T-helper 17 cell (primary cell): Measurements from ENCODE around the gene LEPR. TPM values are rescaled to one million over a fixed set of nuclear protein-coding genes. Genes with fewer than 3 reads are reported as not detected.

Source experiments
- ATAC-seq: fragments of 150-1000 bp; cut with Tn5 transposase; 2 replicates; pipeline ENCODE4 v1.10.0; 2021; ENCODE audit warnings: mild to moderate bottlenecking, moderate library complexity
- DNase-seq, 3 donors: peaks; one replicate each; pipeline versions ENCODE4 v3.0.0 to v3.0.0-alpha.2; 2020 to 2021
- H3K9me3 ChIP-seq: one replicate; pipeline ENCODE4 v1.7.0; 2013; ENCODE audit warnings: low read length, mild to moderate bottlenecking; ENCODE audit not compliant: control insufficient read depth, poor library complexity, severe bottlenecking
- H3K27ac Mint-ChIP-seq: one replicate; pipeline ENCODE4 v1.8.0; 2022; ENCODE audit warnings: mild to moderate bottlenecking, moderate library complexity, mixed read lengths
- H3K27me3 Mint-ChIP-seq: one replicate; pipeline ENCODE4 v1.8.0; 2022; ENCODE audit warnings: mixed read lengths
- H3K36me3 Mint-ChIP-seq: one replicate; pipeline ENCODE4 v1.8.0; 2022; ENCODE audit warnings: low read depth, mixed read lengths
- H3K4me1 Mint-ChIP-seq: one replicate; pipeline ENCODE4 v1.8.0; 2022; ENCODE audit warnings: mild to moderate bottlenecking, mixed read lengths
- H3K4me3 Mint-ChIP-seq: one replicate; pipeline ENCODE4 v1.8.0; 2022; ENCODE audit warnings: mild to moderate bottlenecking, moderate library complexity, mixed read lengths
- total RNA-seq, 4 donors: library from RNA in 2 of 4; stranded (reverse) in 2 of 4; gene quantifications; one replicate each; pipeline ENCODE4 v1.2.3 and lab custom pipeline; 2022 to 2026

The LEPR gene
- total RNA-seq, 2 donors from 2014 or later, result 1.9 to 5.8 TPM

DNA sequence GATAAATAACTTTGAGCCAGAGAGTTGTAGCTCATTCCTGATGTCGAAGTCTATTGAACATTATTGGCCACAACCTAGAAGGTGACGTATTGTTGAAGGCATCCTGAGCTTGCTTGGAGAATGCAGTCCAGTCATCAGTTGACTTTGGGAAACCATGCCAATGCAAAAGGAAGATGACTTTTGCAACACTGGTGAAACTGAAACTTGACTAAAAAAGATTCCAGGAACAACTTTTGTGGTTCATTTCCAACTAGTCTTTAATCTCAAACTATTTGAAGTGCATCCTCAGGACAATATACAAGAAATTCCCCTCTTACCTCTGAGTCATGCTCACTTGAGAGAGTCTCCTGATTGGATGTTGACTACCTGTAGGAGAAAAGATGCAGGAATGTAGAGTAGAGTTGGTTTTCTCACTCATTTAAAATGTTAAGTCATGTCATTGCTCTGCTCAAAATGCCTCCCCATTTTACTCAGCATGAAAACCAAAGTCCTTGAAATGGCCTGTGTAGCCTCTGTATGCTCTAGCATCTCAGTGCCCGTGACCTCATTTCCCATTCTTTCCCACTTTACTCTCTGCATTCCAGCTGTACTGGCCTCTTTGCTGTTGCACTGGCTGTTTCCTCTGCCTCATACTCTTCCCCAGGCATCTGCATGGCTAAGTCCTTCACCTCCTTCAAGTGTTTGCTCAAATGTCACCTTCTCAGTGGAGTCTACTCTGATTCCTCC, 24.4 kb upstream of the LEPR start:
- Mint-ChIP-seq H3K27ac (no peak overlapping the region), H3K27me3 (no peaks in the 10 kb centered on the region), H3K4me1 (peaks cover 17% of the 10 kb centered on the region), H3K36me3 (peaks cover 5% of the 10 kb centered on the region), H3K4me3 (no peak overlapping the region)
- DNase-seq, result no peak
- no peak for ATAC-seq
- no peaks in the 10 kb centered on the region for H3K9me3 ChIP-seq

DNA sequence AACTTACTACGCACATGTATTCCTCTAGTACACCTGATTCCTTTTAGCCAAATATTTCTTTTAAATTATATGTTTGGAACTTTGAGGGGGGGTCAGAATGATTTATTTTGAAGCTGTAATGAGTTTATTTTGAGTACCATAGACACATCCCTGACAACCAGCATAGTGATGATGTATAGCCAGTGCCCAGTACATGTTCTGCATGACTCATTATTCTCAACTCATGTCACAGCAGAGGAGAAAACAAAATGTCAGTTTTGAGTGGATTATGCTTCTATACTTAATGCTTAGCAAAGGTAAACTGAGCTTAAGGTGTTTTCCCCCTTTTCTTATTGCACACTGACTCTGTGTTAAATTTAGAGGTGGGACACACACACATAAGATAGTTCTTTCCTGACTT, 22.4 kb upstream of the LEPR start:
- peaks cover 5% of the 10 kb centered on the region for H3K36me3 Mint-ChIP-seq
- no peak for DNase-seq
- H3K9me3 ChIP-seq, result no peaks in the 10 kb centered on the region
- peaks cover 17% of the 10 kb centered on the region for H3K4me1 Mint-ChIP-seq
- H3K4me3 Mint-ChIP-seq, result no peak overlapping the region
- no peak overlapping the region for H3K27ac Mint-ChIP-seq
- ATAC-seq, result no peak
- no peaks in the 10 kb centered on the region for H3K27me3 Mint-ChIP-seq

DNA sequence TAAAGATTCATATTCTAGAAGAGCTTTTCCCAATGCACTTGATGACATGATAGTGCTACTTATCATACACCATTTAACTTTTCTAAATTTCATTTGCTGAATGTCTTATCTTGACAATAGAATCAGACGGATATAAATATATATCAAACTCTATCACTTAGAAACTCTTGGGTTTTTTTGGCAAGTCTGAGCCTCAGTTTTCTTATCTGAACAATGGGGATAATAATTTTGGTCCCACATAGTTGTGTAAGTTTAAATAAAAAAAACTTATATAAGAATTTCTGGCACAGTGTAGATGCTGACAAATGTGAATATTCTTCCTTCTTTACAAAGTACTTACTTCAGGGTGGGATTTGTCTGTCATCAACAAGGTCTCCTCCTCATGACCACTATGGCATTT, 21.5 kb upstream of the LEPR start:
- DNase-seq (no peak), ATAC-seq (no peak)
- peaks cover 5% of the 10 kb centered on the region for H3K36me3 Mint-ChIP-seq
- H3K4me1 Mint-ChIP-seq, result peaks cover 10% of the 10 kb centered on the region
- H3K4me3 Mint-ChIP-seq, result no peak overlapping the region
- no peaks in the 10 kb centered on the region for H3K9me3 ChIP-seq
- H3K27me3 Mint-ChIP-seq, result no peaks in the 10 kb centered on the region
- H3K27ac Mint-ChIP-seq, result no peak overlapping the region

DNA sequence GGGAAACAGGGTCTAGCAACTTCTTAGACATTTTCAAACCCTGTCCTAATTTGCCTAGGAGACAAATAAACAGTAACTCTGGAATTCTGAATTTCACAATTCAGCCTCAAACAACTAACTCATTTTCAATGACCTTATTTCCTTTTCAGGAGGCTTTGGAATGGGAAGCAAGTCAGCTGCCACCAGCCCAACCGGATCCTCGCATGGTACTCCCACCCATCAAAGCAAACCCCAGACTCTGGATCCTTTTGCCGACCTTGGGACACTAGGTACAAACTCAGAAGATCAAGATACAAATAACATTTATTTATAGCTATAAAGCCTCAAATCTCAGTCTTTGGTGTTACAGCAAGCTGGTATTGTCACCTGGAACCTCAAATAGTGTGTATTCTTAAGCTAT, 18.9 kb upstream of the LEPR start:
- Mint-ChIP-seq H3K36me3 (peaks cover 10% of the 10 kb centered on the region), H3K27me3 (peaks cover 4% of the 10 kb centered on the region), H3K27ac (no peak overlapping the region), H3K4me1 (peaks cover 6% of the 10 kb centered on the region), H3K4me3 (no peak overlapping the region)
- no peaks in the 10 kb centered on the region for H3K9me3 ChIP-seq
- DNase-seq (no peak), ATAC-seq (no peak)

DNA sequence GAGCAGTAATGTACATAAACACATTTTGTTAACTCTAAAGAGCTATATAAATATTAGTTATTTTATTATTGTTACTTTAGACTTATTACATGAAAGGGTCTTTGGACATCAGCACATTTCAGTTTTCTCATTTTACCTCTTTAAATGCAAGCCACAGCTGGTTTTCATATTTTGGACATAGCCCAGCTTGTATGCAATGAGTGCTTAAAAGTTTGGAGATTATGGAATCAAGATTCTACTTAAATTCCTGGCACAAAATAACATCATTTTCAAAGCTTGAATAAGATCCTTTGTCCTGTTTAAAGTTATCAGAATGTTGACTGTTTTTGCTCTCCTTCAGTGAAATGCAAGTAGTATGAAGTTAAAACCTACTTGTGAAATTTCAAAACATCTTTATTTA, 15.5 kb upstream of the LEPR start:
- no peak for DNase-seq
- H3K4me3 Mint-ChIP-seq, result no peak overlapping the region
- no peaks in the 10 kb centered on the region for H3K9me3 ChIP-seq
- peaks cover 5% of the 10 kb centered on the region for H3K27me3 Mint-ChIP-seq
- no peaks in the 10 kb centered on the region for H3K4me1 Mint-ChIP-seq
- ATAC-seq, result no peak
- H3K27ac Mint-ChIP-seq, result no peak overlapping the region
- peaks cover 10% of the 10 kb centered on the region for H3K36me3 Mint-ChIP-seq

DNA sequence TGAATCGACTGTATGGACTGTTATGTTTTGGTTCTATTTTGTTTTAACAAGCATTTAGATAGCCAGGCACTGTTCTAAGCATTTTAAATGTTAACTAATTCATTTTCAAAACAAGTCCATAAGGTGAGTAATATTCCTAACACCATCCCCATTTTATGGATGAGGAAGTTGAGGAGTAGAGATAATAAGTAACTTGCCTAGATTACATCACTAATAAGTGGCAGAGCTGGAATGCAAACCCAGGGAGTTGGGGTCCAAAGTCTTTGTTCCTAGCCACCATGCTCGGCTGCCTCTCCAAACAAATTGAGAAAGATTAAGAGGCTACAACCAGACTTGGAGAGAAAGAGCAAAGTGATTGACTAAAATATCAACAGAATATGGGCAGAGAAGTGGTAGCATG, 12.6 kb upstream of the LEPR start:
- Mint-ChIP-seq H3K27me3 (peaks cover 12% of the 10 kb centered on the region), H3K36me3 (peaks cover 12% of the 10 kb centered on the region), H3K4me3 (no peak overlapping the region), H3K27ac (no peak overlapping the region), H3K4me1 (no peaks in the 10 kb centered on the region)
- ATAC-seq, result no peak
- peaks cover 2% of the 10 kb centered on the region for H3K9me3 ChIP-seq
- no peak for DNase-seq

DNA sequence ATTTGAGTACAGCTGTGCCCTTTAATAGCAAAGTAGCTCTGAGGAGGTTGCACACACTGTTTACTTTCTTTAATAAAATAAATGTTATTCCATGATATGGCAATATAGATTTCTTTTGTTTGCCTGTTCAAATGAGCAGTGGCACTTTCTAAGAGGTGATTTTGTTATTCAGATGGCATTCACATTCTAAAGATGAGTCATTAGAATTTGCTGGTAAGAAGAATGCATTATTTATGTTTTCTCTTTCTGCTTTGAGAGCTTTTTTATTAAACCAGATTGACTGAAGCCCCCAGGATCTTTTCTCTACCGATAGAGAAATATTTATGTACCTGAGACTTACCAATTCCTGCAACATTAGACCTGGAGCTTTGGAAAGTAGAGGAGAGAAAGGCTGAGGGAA, 11.2 kb upstream of the LEPR start:
- H3K27me3 Mint-ChIP-seq, result peaks cover 12% of the 10 kb centered on the region
- no peak overlapping the region for H3K27ac Mint-ChIP-seq
- peaks cover 2% of the 10 kb centered on the region for H3K9me3 ChIP-seq
- H3K36me3 Mint-ChIP-seq, result peaks cover 12% of the 10 kb centered on the region
- H3K4me3 Mint-ChIP-seq, result no peak overlapping the region
- no peak for ATAC-seq
- DNase-seq, result no peak
- no peaks in the 10 kb centered on the region for H3K4me1 Mint-ChIP-seq

DNA sequence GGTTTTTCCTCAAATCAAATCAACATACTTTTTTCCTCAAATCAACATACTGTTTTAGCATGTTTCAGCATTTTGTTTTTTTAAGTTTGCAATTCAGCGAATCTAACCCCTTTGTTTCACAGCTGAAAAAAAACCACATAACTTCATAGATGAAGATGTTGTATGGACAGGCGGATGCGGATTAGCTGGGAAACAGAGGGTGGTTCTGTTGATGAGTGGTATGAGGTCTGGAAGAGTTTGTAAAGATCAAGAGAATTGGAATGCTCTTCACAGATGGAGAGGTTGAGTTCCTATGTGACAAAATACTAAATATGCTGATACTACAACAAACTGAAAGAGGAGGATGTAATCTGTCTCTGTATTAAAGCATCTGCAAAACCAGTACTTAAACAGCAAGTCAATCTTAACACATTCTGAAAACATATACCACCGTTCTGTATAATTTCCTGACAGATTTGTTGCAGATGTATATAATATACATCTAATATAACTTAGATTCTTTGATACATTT, 10.6 kb upstream of the LEPR start:
- H3K36me3 Mint-ChIP-seq, result peaks cover 11% of the 10 kb centered on the region
- DNase-seq, result no peak
- no peaks in the 10 kb centered on the region for H3K4me1 Mint-ChIP-seq
- ATAC-seq, result no peak
- no peak overlapping the region for H3K4me3 Mint-ChIP-seq
- peaks cover 2% of the 10 kb centered on the region for H3K9me3 ChIP-seq
- H3K27ac Mint-ChIP-seq, result no peak overlapping the region
- H3K27me3 Mint-ChIP-seq, result peaks cover 12% of the 10 kb centered on the region

DNA sequence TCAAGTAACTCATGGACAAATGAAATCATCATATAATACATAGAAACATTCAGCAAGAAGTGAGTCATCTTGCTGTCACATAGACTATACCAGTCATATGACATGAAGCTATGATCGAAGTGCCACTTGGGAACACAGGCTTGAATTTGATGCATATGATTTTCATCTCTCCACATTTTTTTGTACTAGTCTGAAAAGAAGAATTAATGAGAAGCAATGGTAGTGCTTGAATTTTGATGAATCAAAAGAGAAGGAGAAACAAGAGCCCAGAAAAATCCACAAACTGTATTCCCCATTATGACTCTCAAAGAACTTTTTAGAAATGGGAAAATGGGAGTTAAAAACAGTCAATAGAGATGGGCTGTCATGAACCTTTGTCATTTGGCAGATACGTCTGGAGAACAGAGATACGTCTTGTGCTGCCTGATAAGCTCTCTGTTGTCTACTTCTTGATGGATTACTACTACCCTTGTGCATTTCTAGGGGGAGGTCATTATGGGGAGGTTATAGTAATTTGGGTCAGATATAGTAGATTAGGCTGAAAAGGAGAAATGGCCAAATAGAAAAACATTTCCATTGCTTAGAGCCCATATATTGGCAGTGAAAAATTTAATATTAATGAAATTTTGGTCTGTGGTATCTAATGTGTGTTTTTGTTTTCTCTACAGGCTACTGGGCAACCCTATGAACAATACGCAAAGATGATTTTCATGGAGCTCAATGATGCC, 8.0 kb upstream of the LEPR start:
- H3K27me3 Mint-ChIP-seq, result peaks cover 7% of the 10 kb centered on the region
- no peak for ATAC-seq
- no peak overlapping the region for H3K4me3 Mint-ChIP-seq
- DNase-seq, result no peak
- H3K27ac Mint-ChIP-seq, result no peak overlapping the region
- H3K4me1 Mint-ChIP-seq, result no peaks in the 10 kb centered on the region
- peaks cover 2% of the 10 kb centered on the region for H3K9me3 ChIP-seq
- H3K36me3 Mint-ChIP-seq, result peaks cover 6% of the 10 kb centered on the region

DNA sequence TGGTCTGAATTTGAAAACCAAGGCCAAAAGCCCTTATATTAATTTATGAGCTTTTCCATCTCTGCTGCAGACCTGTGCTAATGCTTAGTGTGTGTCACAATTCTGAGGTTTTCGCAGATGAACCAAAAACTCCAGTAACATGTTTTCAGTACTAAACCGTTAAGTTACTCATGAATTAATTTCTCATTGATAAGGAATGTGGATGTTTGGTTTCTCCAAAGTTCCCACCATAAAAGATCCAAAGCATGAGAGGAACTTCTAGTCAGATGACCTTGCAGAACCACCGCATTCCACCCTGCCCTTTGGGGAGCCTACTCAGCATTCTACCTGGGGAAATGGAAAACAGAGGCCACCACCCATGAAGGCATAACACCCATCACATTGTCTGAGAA, 7.5 kb upstream of the LEPR start:
- no peak overlapping the region for H3K27ac Mint-ChIP-seq
- no peak for DNase-seq
- no peak for ATAC-seq
- no peak overlapping the region for H3K4me3 Mint-ChIP-seq
- peaks cover 7% of the 10 kb centered on the region for H3K27me3 Mint-ChIP-seq
- H3K9me3 ChIP-seq, result peaks cover 2% of the 10 kb centered on the region
- peaks cover 6% of the 10 kb centered on the region for H3K36me3 Mint-ChIP-seq
- no peaks in the 10 kb centered on the region for H3K4me1 Mint-ChIP-seq

DNA sequence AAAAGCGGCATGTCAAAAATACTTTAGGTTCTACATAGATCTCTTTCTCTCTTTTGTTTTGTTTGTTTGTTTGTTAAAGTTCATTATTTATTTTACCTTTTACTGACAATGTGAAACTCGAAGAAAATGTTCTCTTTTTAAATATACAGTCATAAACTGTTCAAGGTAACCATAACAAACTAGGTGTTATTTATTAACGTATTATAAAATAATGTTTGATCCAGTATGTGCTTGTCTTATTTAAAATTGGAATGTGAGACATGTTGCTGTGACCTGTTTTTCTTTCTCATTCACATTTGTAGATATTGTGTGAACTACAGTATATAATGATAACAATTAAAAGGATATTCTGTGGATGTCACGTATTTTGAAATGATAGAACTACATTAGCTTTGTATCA, 5.9 kb upstream of the LEPR start:
- H3K9me3 ChIP-seq, result peaks cover 2% of the 10 kb centered on the region
- Mint-ChIP-seq H3K4me3 (no peak overlapping the region), H3K36me3 (peaks cover 5% of the 10 kb centered on the region), H3K4me1 (peaks cover 3% of the 10 kb centered on the region), H3K27ac (no peak overlapping the region), H3K27me3 (peaks cover 7% of the 10 kb centered on the region)
- ATAC-seq (no peak), DNase-seq (no peak)

DNA sequence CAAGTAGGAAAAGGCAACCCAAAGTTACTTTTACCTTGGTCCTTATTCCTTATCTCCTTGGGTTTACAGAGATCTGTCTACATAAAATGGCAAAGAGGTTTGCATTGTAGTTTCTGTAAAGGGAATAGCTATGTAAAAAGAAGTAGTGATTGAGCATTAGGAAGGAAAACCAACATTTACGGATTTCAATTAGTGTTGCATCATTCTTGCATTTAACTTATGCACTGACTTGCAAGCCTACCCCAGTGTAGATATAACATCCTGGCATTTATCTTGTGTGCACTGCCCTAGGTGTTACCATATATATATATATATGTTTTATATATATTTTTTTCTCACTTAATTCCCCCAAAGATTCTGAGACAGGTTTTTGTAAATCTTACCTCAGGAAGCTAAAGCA, 3.7 kb upstream of the LEPR start:
- no peaks in the 10 kb centered on the region for H3K36me3 Mint-ChIP-seq
- no peak overlapping the region for H3K27ac Mint-ChIP-seq

DNA sequence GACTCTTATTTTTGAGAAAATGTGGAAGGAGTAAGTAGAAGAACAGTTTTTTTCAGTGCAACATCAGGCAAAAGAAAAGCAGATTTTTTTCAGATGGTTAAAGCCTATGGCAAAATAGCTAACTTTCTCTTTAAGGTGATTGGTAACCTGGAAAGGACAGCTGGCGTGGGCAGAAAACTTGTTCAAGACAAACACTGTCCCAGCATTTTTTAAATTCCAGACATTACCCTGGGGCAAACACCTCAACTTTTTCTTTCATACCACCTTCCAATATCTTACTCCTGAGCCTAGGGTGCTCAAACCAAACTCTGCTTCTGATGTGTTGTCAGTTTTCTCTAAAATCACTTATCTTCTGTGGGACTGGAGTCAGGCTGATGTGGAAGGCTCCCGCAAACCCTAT, 2.7 kb upstream of the LEPR start:
- Mint-ChIP-seq H3K36me3 (no peaks in the 10 kb centered on the region), H3K27ac (no peak overlapping the region), H3K4me1 (peaks cover 8% of the 10 kb centered on the region), H3K27me3 (no peaks in the 10 kb centered on the region), H3K4me3 (no peak overlapping the region)
- DNase-seq (no peak), ATAC-seq (no peak)
- no peaks in the 10 kb centered on the region for H3K9me3 ChIP-seq

More for the DNA sequence above, 3.7 kb upstream of the LEPR start:
- H3K9me3 ChIP-seq, result peaks cover 2% of the 10 kb centered on the region
- no peak overlapping the region for H3K4me3 Mint-ChIP-seq
- DNase-seq (no peak), ATAC-seq (no peak)
- no peaks in the 10 kb centered on the region for H3K27me3 Mint-ChIP-seq
- H3K4me1 Mint-ChIP-seq, result peaks cover 8% of the 10 kb centered on the region
